ENCODE measurements around the gene LRCH3.

- TF ChIP-seq CTCF (IDR thresholded peaks at IDR 0.05; ENCODE audit: low read length) = no peak
- no peak for TF ChIP-seq EZH2 (optimal IDR thresholded peaks at IDR 0.05; ENCODE audit: low read depth, low read length)
Measured at GRCh38 chr3:197756704-197757103, 34.4 kb upstream of the LRCH3 start.
